GM19438 (cell line): ENCODE results near the gene S1PR4.
"Not testable (repeated sequence)": the region's sequence is repeated elsewhere in the genome, so short reads cannot be mapped to it uniquely, and the experiment has no call there.

Experiments used
- ATAC-seq: cut with Tn5 transposase; IDR thresholded peaks from one replicate; pipeline ENCODE4 v1.9.1; 2021; ENCODE audit warnings: low read depth; ENCODE audit not compliant: unreplicated experiment

Gene S1PR4

DNA sequence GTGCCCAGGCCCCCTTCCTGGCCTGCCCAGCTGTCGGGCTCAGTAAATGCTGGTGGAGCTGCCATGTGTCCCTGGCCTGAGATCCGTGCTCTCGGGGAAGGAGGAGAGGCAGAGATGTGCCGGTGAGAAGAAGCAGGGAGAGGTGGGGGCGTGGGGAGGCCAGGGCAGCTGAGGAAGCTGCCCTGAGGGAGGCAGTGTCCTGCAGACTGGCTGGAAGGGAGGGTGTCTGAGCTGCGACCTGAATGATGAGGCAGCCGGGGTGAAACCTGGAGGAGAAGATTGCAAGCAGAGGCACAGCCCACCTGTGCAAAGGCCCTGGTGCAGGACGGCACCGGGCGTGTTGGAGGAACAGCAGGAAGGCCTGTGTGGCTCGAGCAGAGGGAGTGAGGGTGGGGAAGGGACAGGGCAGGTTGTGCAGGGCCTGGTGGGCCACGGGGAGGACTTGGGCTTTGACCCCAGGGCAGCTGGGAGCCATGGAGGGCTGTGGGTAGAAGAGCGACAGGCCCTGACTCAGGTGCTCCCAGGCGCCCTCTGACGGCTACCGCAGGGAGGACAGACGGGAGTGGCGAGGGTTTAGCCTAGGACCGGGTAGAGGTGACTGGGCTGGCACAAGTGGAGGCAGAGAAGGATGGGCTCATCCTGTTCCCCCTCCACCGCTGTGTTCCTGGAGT is 31.9 kb downstream of the S1PR4 start:
- ATAC-seq = no peak

DNA sequence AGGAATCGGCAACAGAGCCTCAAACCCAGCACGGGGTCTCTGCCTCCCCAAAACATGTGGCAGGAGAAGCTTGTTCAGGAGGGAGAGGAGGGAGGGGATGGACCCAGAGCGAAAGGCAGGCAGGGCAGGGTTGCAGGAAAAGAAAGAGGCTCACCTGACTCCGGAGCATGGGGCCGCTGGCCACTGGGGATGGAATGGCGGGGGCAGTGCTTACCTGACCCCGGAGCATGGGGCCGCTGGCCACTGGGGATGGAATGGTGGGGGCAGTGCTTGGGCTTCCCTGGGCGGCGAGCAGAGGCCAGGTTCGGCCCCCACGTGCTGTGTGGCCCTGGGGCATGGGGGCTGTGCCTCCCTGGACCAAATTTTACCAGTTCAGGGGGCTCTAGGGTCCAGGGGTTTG is 32.6 kb downstream of the S1PR4 start:
- ATAC-seq = no peak

DNA sequence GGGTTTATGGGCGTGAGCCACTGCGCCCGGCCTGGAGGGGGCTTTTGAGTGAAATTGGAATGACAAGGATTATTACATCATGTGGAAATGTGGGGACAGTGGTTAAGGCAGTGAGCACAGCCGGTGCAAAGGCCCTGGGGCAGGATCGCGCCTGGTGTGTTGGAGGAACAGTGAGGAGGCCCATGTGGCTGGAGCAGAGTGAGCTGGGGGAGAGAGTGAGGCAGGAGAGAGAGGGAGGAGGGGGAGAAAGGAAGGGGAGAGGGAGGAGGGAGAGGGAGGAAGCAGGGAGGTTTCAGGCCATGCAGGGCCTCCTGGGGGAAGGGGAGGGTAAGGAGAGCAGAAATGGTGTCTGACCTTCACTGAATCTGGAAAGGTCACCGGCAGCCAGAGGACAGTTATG is 34.6 kb downstream of the S1PR4 start:
- ATAC-seq = no peak

DNA sequence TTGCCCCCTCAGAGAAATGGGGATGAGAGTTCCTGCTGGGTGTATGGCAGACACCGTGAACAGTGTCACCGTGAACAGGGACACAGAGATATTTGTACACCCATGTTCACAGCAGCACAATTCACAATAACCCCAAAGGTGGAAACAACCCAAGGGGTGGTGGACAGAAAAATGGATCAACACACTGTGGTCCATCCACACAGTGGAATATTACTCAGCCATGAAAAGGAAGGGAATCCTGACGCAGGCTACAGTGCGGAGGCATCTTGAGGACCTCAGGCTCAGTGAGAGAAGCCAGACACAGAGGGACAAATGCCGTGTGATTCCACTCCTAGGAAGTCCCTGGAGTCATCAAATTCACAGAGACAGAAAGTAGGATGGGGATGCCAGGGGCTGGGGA is 38.3 kb downstream of the S1PR4 start:
- ATAC-seq = no peak

DNA sequence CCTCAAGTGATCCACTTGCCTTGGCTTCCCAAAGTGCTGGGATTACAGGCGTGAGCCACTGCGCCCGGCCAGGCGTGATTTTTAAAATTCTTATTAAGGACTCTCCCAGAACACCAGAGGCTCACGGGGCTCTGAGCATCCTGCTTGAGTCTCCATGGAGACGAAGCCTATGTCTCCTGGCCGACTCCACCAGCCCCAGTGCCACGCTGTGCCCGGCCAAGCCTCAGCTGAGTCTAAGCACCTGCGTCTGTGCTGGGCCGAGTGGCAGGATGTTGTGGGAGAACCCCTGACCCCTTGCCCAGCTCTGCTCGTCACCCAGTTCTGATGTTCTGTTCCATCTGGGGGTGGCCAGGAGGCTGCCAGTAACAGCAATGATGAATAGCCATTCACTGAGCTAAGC is 42.0 kb downstream of the S1PR4 start:
- ATAC-seq = no peak

DNA sequence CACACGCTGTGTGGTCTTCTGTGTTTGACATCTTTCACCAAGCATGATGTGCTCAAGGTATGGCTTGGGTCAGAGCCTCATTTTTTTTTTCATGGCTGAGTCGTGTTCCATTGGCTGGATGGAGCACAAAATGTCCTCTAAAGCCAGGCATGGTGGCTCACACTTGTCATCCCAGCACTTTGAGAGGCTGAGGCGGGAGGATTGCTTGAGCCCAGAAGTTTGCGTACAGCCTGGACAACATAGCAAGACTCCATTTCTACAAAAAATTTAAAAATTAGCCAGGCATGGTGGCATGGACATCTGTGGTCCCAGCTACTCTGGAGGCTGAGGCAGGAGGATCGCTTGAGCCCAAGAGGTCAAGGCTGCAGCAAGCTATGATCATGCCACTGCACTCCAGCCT is 43.0 kb downstream of the S1PR4 start:
- ATAC-seq = not testable (repeated sequence)

DNA sequence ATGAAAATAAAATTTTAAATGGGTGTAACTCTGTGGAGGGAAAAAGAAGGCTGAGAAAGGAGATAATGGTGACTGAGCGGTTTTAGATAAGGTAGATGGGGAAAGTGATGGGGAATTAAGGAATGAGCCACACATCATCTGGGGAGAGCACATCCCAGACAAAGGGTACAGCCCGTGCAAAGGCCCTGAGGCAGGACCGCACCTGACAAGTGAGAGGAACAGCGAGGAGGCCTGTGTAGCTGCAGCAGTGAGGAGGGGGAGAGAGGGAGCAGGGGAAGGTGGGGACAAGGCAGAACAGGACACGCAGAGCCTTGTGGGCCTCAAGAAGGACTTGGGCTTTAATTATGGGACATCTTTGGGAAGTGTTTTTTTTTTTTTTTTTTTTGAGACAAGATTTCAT is 44.1 kb downstream of the S1PR4 start:
- ATAC-seq = no peak

DNA sequence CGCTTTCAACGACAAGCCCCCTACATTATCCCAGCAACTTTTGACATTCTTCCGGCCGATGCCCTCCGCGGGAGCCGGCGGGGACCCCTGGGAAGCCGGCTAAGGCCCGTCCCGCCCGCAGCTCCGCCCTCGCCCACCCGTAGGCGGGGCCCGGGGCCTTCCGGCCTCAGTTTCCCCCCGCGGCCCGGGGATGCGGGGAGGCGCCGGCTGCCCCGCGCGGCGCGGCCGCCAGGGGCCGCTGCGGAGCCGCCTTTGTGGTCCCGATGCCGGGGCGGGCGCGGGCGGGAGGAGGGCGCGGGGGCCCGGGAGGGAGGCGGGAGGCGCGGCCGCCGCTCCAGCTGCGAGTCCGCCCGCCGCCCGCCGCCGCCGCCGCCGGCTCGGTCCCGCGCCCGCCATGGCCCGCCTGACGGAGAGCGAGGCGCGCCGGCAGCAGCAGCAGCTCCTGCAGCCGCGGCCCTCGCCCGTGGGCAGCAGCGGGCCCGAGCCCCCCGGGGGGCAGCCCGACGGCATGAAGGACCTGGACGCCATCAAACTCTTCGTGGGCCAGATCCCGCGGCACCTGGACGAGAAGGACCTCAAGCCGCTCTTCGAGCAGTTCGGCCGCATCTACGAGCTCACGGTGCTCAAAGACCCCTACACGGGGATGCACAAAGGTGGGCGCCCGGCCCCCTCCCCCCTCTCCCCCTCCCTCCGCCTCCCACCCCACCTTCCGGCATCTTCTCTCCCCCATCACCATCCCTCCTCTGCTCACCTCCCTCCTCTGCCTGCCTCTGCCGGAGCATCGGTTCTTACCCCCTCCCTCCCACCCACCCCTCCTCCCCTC is 46.0 kb downstream of the S1PR4 start, which contains the start of gene CELF5:
TSS of gene CELF5 (plus strand) at position 316 of the 823 bp plus-strand sequence. CDS start at position 395, 79 bp downstream.
- no peak for ATAC-seq

DNA sequence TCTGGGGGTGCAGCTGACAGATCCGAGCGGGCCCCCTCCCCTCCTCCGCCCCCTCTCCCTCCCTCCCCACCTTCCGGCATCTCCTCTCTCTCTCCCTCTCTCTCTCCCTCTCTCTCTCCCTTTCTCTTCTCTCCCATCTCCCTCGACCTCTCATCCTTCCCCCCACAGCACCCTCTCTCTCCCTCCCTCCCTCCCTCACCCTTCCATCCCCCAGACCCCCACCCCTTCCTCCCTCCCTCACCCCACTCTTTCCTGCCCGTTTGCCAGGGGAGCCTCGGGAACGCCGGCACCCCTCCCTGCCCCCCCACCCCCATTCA is 46.6 kb downstream of the S1PR4 start:
- no peak for ATAC-seq

DNA sequence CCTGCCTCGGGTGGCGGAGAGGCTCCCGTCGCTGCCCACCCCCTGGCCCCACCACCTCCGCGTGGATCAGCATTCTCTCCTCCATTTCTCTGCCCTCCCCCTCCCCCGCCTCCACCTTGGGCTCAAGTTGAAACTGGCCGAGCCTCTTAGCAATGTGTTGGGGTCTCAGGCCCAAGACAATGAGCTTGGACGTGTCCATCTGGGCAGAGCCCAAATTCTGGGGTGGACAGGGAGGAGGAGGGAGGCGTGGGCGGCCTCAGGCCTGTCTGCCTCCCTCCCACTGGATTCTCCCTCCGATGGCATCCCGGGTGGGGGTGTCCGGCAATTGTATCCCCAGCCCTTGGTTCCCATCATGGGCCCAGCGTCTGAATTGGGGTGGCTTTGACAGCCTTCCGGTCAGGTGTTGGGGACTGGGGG is 47.1 kb downstream of the S1PR4 start:
- no peak for ATAC-seq

DNA sequence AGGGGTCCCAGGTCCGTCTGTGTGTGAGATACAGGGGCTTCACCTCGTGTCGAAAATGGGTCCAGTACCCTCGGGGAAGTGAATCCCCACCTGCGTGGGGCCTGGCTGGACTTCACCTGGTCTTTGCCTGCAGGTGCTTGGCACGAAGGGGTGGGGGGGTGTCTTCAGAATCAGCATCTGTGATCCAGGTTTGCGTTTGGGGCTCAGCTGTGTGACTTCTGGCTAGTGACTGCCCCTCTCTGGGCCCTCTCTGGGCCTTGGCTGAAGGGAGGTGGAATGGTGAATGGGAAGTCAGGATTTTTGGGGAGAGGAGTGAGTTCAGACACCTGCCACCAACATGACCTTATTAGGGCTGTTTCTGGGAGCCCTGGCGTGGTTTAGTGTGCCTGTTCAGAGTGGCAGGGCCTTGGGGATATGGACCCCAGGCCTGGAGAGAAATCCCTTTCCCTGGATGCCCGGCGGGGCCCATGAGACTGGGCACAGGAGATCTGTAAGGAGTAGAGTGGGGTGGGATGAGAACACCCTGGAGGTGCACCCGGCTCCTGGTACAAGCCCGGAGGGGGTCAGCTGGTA is 48.6 kb downstream of the S1PR4 start:
- ATAC-seq = no peak

DNA sequence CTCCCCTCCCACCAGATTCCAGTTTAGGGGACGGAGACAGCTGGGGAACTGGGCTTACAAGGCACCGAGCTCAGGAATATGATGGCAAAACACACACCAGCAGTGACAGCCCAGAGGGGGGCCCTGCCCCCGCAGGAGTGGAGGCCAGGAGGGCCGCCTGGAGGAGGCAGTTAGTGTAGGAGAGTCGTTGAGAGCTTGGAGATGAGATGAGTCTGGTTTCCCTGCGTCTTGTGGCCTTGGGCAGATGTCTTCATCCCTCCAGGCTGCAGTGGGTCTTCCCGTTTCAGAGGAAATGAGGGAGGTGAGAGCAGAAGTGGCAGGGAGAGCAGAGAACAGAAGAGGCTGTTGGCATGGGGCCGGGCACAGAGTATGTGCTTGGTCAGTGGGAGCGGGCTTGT is 50.8 kb downstream of the S1PR4 start:
- no peak for ATAC-seq
